GM12878 (cell line): ENCODE results near the gene SEC23IP. TPM values are rescaled to one million over a fixed set of nuclear protein-coding genes. Genes with fewer than 3 reads are reported as not detected.

Experiments
- ATAC-seq: fragments of 200-7000 bp; cut with Tn5 transposase; 3 replicates; pipeline ENCODE4 v1.9.1; 2020; ENCODE audit warnings: mild to moderate bottlenecking, moderate library complexity
- BruUV-seq: library from RNA; stranded (reverse); fragments of 400-500 nt; replicated peaks from 2 replicates; lab custom pipeline; 2021; lab: Mats Ljungman, UMichigan
- CTCF ChIA-PET: fragments of 300-600 bp; sonication (Branson Sonifier 250); formaldehyde crosslinking; extraction: SDS; loops from one replicate; lab custom pipeline; 2021; ENCODE audit warnings: inconsistent platforms; lab: Yijun Ruan, JAX
- POLR2A ChIA-PET: fragments of 350-600 bp; formaldehyde crosslinking; extraction: SDS; loops from one replicate; lab custom pipeline; 2021; ENCODE audit warnings: inconsistent platforms; lab: Charles Lee
- RAD21 ChIA-PET: fragments of 300-600 bp; sonication (Branson Sonifier 250); formaldehyde crosslinking; loops from one replicate; lab custom pipeline; 2023; ENCODE audit warnings: antibody characterized with exemption; ENCODE audit not compliant: unreplicated experiment; lab: Charles Lee
- SMC1A ChIA-PET: fragments of 300-600 bp; sonication (Branson Sonifier 250); formaldehyde crosslinking; loops from one replicate; lab custom pipeline; 2023; ENCODE audit not compliant: unreplicated experiment, uncharacterized antibody; lab: Charles Lee
- DNase-seq: peaks from one replicate; pipeline ENCODE4 v3.0.0-alpha.2; 2011; ENCODE audit warnings: low read depth, low spot score
- FAIRE-seq: peaks from 3 replicates; lab custom pipeline; 2011; peaks lifted over from hg19 to GRCh38; lab: Jason Lieb, UNC
- H2AFZ ChIP-seq: 2 replicates; pipeline ENCODE4 v1.6.0; 2011; ENCODE audit warnings: low read depth, low read length, control low read depth; ENCODE audit not compliant: control insufficient read depth
- H3K27ac ChIP-seq: 2 replicates; pipeline ENCODE4 v1.5.1; 2011; ENCODE audit warnings: control low read depth; ENCODE audit not compliant: control insufficient read depth, insufficient read depth
- H3K27me3 ChIP-seq, 2 experiments: replicated peaks in 1 of 2; 2 replicates each; pipeline versions ENCODE4 v1.6.0 to v1.6.1; 2011; ENCODE audit warnings: low read length in 1 of 2; ENCODE audit not compliant: control insufficient read depth in 2 of 2, insufficient read depth in 2 of 2
- H3K36me3 ChIP-seq, 2 experiments: 2 replicates each; pipeline ENCODE4 v1.5.1; 2011; ENCODE audit warnings: low read length in 1 of 2; ENCODE audit not compliant: control insufficient read depth in 2 of 2, insufficient read depth in 2 of 2
- H3K4me1 ChIP-seq: 2 replicates; pipeline ENCODE4 v1.6.1; 2011; ENCODE audit warnings: mild to moderate bottlenecking, low read length, moderate library complexity, mixed read lengths; ENCODE audit not compliant: control insufficient read depth, insufficient read depth
- H3K4me2 ChIP-seq: 2 replicates; pipeline ENCODE4 v1.6.0; 2011; ENCODE audit warnings: control low read depth; ENCODE audit not compliant: control insufficient read depth, insufficient read depth
- H3K4me3 ChIP-seq: fragments of 200-600 bp; sonication (generic); 2 replicates; pipeline ENCODE4 v1.5.1; 2016
- H3K79me2 ChIP-seq: 2 replicates; pipeline ENCODE4 v1.6.0; 2011; ENCODE audit warnings: low read length; ENCODE audit not compliant: control insufficient read depth, insufficient read depth
- H3K9ac ChIP-seq: 2 replicates; pipeline ENCODE4 v1.8.0; 2011; ENCODE audit warnings: low read length, control low read depth, mixed read lengths; ENCODE audit not compliant: control insufficient read depth, insufficient read depth
- H3K9me3 ChIP-seq: replicated peaks from 3 replicates; pipeline ENCODE4 v1.5.1; 2011; ENCODE audit warnings: mild to moderate bottlenecking, low read length; ENCODE audit not compliant: control insufficient read depth, insufficient read depth
- H4K20me1 ChIP-seq: 2 replicates; pipeline ENCODE4 v1.6.0; 2011; ENCODE audit not compliant: control insufficient read depth, insufficient read depth
- BRCA1 ChIP-seq: IDR thresholded peaks from 2 replicates; pipeline ENCODE4 v1.6.1; 2011; ENCODE audit warnings: low read depth, low read length, improper control_type of control experiment
- CHD1 ChIP-seq: IDR thresholded peaks from 2 replicates; pipeline ENCODE4 v1.6.1; 2012; ENCODE audit warnings: low read depth, low read length, improper control_type of control experiment
- ELK1 ChIP-seq: IDR thresholded peaks from 2 replicates; pipeline ENCODE4 v1.6.1; 2012; ENCODE audit warnings: low read depth, low read length, improper control_type of control experiment
- JUND ChIP-seq: IDR thresholded peaks from 2 replicates; pipeline ENCODE4 v1.6.1; 2012; ENCODE audit warnings: low read depth, mild to moderate bottlenecking, low read length, improper control_type of control experiment, moderate library complexity
- KLF5 ChIP-seq: fragments of 450-650 bp; IDR thresholded peaks from 2 replicates; pipeline ENCODE4 v1.6.1; 2014; ENCODE audit warnings: mild to moderate bottlenecking; ENCODE audit not compliant: partially characterized antibody
- MTA2 ChIP-seq: fragments of 450-650 bp; IDR thresholded peaks from 2 replicates; pipeline ENCODE4 v1.6.1; 2016; ENCODE audit warnings: low read depth, mild to moderate bottlenecking, moderate library complexity
- POLR2AphosphoS5 ChIP-seq: IDR thresholded peaks from 2 replicates; pipeline ENCODE4 v1.6.1; 2011; ENCODE audit warnings: mild to moderate bottlenecking, low read length, inconsistent platforms
- PRDM15 ChIP-seq: fragments of 450-650 bp; formaldehyde crosslinking; IDR thresholded peaks from 2 replicates; pipeline ENCODE4 v1.4.0; 2020; ENCODE audit warnings: mild to moderate bottlenecking, moderate library complexity
- RBBP5 ChIP-seq: fragments of 200-600 bp; sonication (generic); conservative IDR thresholded peaks from 2 replicates; pipeline ENCODE4 v1.6.1; 2016
- SMC3 ChIP-seq: IDR thresholded peaks from 2 replicates; pipeline ENCODE4 v1.6.1; 2011; ENCODE audit warnings: low read length, improper control_type of control experiment, borderline replicate concordance
- SRF ChIP-seq, 2 experiments: IDR thresholded peaks; 2 replicates each; pipeline ENCODE4 v1.6.1; 2011; ENCODE audit warnings: low read depth in 2 of 2, low read length in 2 of 2, mild to moderate bottlenecking in 1 of 2, moderate library complexity in 1 of 2
- ZNF24 ChIP-seq: fragments of 450-650 bp; IDR thresholded peaks from 2 replicates; pipeline ENCODE4 v1.6.1; 2017; ENCODE audit warnings: antibody characterized with exemption, mild to moderate bottlenecking
- ZNF687 ChIP-seq: fragments of 450-650 bp; IDR thresholded peaks from 2 replicates; pipeline ENCODE4 v1.6.1; 2017; ENCODE audit warnings: mild to moderate bottlenecking, moderate library complexity
- ZZZ3 ChIP-seq: IDR thresholded peaks from 2 replicates; pipeline ENCODE4 v1.6.1; 2011; ENCODE audit warnings: low read depth; ENCODE audit not compliant: control insufficient read depth, insufficient read length
- WGBS: methylation state at CpG from one replicate; pipeline ENCODE4 v1.1.6; 2016; ENCODE audit warnings: low lambda C conversion rate; ENCODE audit not compliant: insufficient replicate concordance, insufficient coverage; ENCODE audit errors: missing lambda C conversion rate; 5-methylcytosine and 5-hydroxymethylcytosine counted together
- in situ Hi-C: fragments of 300-500 bp; cut with MboI; formaldehyde crosslinking; loops from 9 replicates; pipeline ENCODE4 v1.14.3; 2018; ENCODE audit warnings: mixed read lengths
- intact Hi-C: fragments of 100-400 bp; cut with micrococcal nuclease; formaldehyde crosslinking; loops from one replicate; pipeline ENCODE4 v1.14.2; 2022; ENCODE audit not compliant: unreplicated experiment
- polyA plus RNA-seq, 11 experiments: library from polyadenylated mRNA; depleted of rRNA in 4 of 11; unstranded in 6 of 11; stranded (reverse) in 5 of 11; fragments of >200 nt; fragmentation: Nextera tagmentation in 4 of 11; fragmentation: Illumina TruSeq in 1 of 11; extraction: Ambion mirVana in 4 of 11; extraction: Trizol in 1 of 11; gene quantifications; 1 replicate in 1 of 11; 2 replicates in 10 of 11; pipeline versions ENCODE4 v1.2.1 to v1.2.3, GENCODE V29; 2011 to 2016; ENCODE audit warnings: inconsistent platforms in 2 of 11, missing spikeins in 2 of 11, low read depth in 1 of 11
- total RNA-seq, 4 experiments: library from RNA; depleted of rRNA in 3 of 4; stranded (reverse); fragments of >200 nt in 3 of 4; fragmentation: Illumina TruSeq in 1 of 4; extraction: Trizol in 1 of 4; gene quantifications; 2 replicates each; pipeline versions ENCODE4 v1.2.1 to v1.2.3, GENCODE V29; 2013 to 2021

SEC23IP gene
- total and polyA plus RNA-seq, 10 of the 15 experiments (the other 5 are each of a cell fraction or from before 2014, with no cell fraction given), result 15.1 to 82.5 (median 36.0) TPM

GRCh38 chr10:119867317-119867716 is 25.2 kb upstream of the SEC23IP start:
- WGBS, result 87% methylated on average over 7 of the region's 7 CpGs
- no peak overlapping the region for H3K9ac ChIP-seq
- FAIRE-seq (no peak), DNase-seq (no peak), ATAC-seq (no peak)
- H3K27me3 ChIP-seq, result no peaks in the 10 kb centered on the region
- H3K4me1 ChIP-seq, result peaks cover 5% of the 10 kb centered on the region; the same call in 1 of the 2 replicates
- H3K4me2 ChIP-seq, result peak overlapping the region; percentile 28; the same call in 1 of the 2 replicates
- no TSS peak for BruUV-seq
- H2AFZ ChIP-seq, result no peak overlapping the region
- peaks cover 0 to 7% of the 10 kb centered on the region in 2 experiments; a peak in 2 of 4 replicates for H3K36me3 ChIP-seq
- H3K4me3 ChIP-seq, result no peak overlapping the region
- ChIA-PET CTCF (interaction anchor here (0.7 to 4.6 kb wide), 5 partner anchors 8 to 325 kb away, joined by 4 to 21 read pairs (median 7); partner anchors contain the start of gene RGS10), RAD21 (interaction anchor here (0.9 to 1.2 kb wide), 2 partner anchors 8 to 39 kb away, joined by 3 to 5 read pairs; no protein-coding TSS in a partner anchor), SMC1A (interaction anchor here (0.6 to 2.0 kb wide), 8 partner anchors 8 to 635 kb away, joined by 3 to 10 read pairs (median 4); no protein-coding TSS in a partner anchor), POLR2A (interaction anchor here (0.5 to 1.0 kb wide), 5 partner anchors 15 to 176 kb away, joined by 3 to 9 read pairs (median 3); no protein-coding TSS in a partner anchor)
- peaks cover 11% of the 10 kb centered on the region; the same call in 2 of the 3 replicates for H3K9me3 ChIP-seq
- no peaks in the 10 kb centered on the region for H4K20me1 ChIP-seq
- no peak overlapping the region for H3K27ac ChIP-seq
- in situ Hi-C loops (no loop called here), intact Hi-C loops (no loop called here)
- H3K79me2 ChIP-seq, result peaks cover 86% of the 10 kb centered on the region
- no peak for TF ChIP-seq ZNF24
- no peak for TF ChIP-seq MTA2
- TF ChIP-seq RBBP5, result no peak
- TF ChIP-seq ELK1, result no peak
- TF ChIP-seq SMC3, result no peak
- TF ChIP-seq KLF5, result no peak
- no peak for TF ChIP-seq JUND
- TF ChIP-seq ZZZ3, result no peak
- no peak for TF ChIP-seq BRCA1
- no peak for TF ChIP-seq ZNF687
- no peak for TF ChIP-seq POLR2AphosphoS5
- TF ChIP-seq PRDM15 (CRISPR knock-in tag), result no peak
- no peak for TF ChIP-seq SRF (IDR thresholded peaks at IDR 0.05; ENCODE audit: low read depth in 2 of 2, low read length in 2 of 2)
- no peak for TF ChIP-seq CHD1
